Measurements from ENCODE around the gene RBCK1. TPM values are rescaled to one million over a fixed set of nuclear protein-coding genes. Genes with fewer than 3 reads are reported as not detected.

RBCK1 gene
- total and polyA plus RNA-seq, 10 of the 15 experiments (the other 5 are each of a cell fraction or from before 2014, with no cell fraction given): 14.1 to 99.7 (median 76.0) TPM

DNA sequence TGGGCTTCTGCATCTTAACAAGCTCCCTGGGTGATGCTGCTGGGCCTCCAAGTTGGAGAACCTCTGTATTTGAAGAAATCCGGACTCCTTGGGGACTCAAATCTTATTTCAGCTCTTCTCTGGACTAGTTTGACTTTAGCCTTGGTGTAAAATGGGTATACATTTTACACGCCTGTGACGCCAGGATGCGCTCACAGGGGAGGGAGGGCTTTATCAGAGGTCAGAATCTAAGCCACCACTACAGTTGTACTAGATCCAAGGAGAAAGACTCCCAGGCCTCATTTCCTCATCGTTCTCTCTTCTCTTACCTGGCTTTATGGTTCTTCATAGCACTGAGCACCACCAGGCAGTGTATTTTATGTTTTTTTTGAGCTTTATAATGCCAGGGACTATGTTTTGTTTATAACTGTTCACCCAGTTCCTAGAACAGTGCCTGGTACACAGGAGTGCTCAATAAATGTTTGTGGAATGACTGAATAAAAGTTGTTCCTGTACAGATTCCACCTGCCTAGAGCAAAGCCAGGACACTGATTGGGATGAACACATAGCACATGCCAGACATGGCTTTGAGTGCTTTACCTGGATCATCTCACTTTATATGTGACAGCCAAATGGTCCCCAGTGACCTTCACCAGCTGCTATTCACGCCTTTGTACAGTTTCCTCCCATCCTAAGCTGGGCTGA lies 5.1 kb upstream of the RBCK1 start:
- Histone ChIP-seq H3K9me3 (replicated peaks; ENCODE audit: control insufficient read depth, insufficient read depth, low read length) (no peaks in the 10 kb centered on the region; the same call in 1 of the 3 replicates), H3K36me3 (ENCODE audit: control insufficient read depth in 2 of 2, insufficient read depth in 2 of 2, low read length in 1 of 2) (0 out of 4 replicates have a peak, but pooled peaks cover 0 to under 1% of the 10 kb centered on the region in 2 experiments), H3K4me1 (ENCODE audit: control insufficient read depth, insufficient read depth, low read length) (peaks cover 3% of the 10 kb centered on the region; the same call in 1 of the 2 replicates), H3K4me2 (ENCODE audit: control insufficient read depth, insufficient read depth) (no peak overlapping the region), H2AFZ (ENCODE audit: control insufficient read depth, low read depth, low read length) (no peak overlapping the region; the same call in 1 of the 2 replicates), H3K27me3 (replicated peaks in 1 of 2; ENCODE audit: control insufficient read depth in 2 of 2, insufficient read depth in 2 of 2, low read length in 1 of 2) (no peaks in the 10 kb centered on the region), H3K9ac (ENCODE audit: control insufficient read depth, insufficient read depth, low read length) (no peak overlapping the region), H3K79me2 (ENCODE audit: control insufficient read depth, insufficient read depth, low read length) (peaks cover under 1% of the 10 kb centered on the region; the same call in 1 of the 2 replicates), H4K20me1 (ENCODE audit: control insufficient read depth, insufficient read depth) (no peaks in the 10 kb centered on the region), H3K4me3 (no peak overlapping the region), H3K27ac (ENCODE audit: control insufficient read depth, insufficient read depth) (no peak overlapping the region)
- no peak for DNase-seq (ENCODE audit: low read depth, low spot score)
- POLR2A ChIA-PET: no interaction called here
- 71% methylated on average over 6 of the region's 6 CpGs for WGBS (ENCODE audit: insufficient coverage, insufficient replicate concordance, low lambda C conversion rate, missing lambda C conversion rate)
- RAD21 ChIA-PET (ENCODE audit: unreplicated experiment): no interaction called here
- intact Hi-C loops (cut with micrococcal nuclease; ENCODE audit: unreplicated experiment) (no loop called here), in situ Hi-C loops (cut with MboI) (no loop called here)
- no TSS peak for BruUV-seq (replicated peaks)
- SMC1A ChIA-PET (ENCODE audit: uncharacterized antibody, unreplicated experiment): interaction anchor here (0.7 kb wide), 1 partner anchor 103 kb away, joined by 3 read pairs; no protein-coding TSS in a partner anchor
- ATAC-seq: no peak
- CTCF ChIA-PET: no interaction called here
- FAIRE-seq: no peak
- no peak for TF ChIP-seq KDM1A (IDR thresholded peaks at IDR 0.05; ENCODE audit: borderline replicate concordance)
- TF ChIP-seq NFXL1 (IDR thresholded peaks at IDR 0.05; ENCODE audit: borderline replicate concordance): no peak
- TF ChIP-seq SUZ12 (IDR thresholded peaks at IDR 0.05; ENCODE audit: unreplicated experiment): no peak
- TF ChIP-seq ZNF622 (IDR thresholded peaks at IDR 0.05): no peak
- TF ChIP-seq CEBPB (IDR thresholded peaks at IDR 0.05; ENCODE audit: borderline replicate concordance in 1 of 2, low read depth in 2 of 2, low read length in 2 of 2): no peak
- TF ChIP-seq STAT3 (IDR thresholded peaks at IDR 0.05; ENCODE audit: low read depth, low read length): no peak
- TF ChIP-seq, protein P1, sequence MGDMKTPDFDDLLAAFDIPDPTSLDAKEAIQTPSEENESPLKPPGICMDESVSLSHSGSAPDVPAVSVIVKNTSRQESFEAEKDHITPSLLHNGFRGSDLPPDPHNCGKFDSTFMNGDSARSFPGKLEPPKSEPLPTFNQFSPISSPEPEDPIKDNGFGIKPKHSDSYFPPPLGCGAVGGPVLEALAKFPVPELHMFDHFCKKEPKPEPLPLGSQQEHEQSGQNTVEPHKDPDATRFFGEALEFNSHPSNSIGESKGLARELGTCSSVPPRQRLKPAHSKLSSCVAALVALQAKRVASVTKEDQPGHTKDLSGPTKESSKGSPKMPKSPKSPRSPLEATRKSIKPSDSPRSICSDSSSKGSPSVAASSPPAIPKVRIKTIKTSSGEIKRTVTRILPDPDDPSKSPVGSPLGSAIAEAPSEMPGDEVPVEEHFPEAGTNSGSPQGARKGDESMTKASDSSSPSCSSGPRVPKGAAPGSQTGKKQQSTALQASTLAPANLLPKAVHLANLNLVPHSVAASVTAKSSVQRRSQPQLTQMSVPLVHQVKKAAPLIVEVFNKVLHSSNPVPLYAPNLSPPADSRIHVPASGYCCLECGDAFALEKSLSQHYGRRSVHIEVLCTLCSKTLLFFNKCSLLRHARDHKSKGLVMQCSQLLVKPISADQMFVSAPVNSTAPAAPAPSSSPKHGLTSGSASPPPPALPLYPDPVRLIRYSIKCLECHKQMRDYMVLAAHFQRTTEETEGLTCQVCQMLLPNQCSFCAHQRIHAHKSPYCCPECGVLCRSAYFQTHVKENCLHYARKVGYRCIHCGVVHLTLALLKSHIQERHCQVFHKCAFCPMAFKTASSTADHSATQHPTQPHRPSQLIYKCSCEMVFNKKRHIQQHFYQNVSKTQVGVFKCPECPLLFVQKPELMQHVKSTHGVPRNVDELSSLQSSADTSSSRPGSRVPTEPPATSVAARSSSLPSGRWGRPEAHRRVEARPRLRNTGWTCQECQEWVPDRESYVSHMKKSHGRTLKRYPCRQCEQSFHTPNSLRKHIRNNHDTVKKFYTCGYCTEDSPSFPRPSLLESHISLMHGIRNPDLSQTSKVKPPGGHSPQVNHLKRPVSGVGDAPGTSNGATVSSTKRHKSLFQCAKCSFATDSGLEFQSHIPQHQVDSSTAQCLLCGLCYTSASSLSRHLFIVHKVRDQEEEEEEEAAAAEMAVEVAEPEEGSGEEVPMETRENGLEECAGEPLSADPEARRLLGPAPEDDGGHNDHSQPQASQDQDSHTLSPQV (IDR thresholded peaks at IDR 0.05): no peak
- no peak for TF ChIP-seq ZBED1 (IDR thresholded peaks at IDR 0.05; ENCODE audit: borderline replicate concordance)
- TF ChIP-seq ZNF217 (IDR thresholded peaks at IDR 0.05): no peak
- no peak for TF ChIP-seq SREBF1 (IDR thresholded peaks at IDR 0.05; ENCODE audit: low read length)
- TF ChIP-seq GATAD2B (conservative IDR thresholded peaks at IDR 0.05; ENCODE audit: low read depth): no peak
- TF ChIP-seq, protein P2, sequence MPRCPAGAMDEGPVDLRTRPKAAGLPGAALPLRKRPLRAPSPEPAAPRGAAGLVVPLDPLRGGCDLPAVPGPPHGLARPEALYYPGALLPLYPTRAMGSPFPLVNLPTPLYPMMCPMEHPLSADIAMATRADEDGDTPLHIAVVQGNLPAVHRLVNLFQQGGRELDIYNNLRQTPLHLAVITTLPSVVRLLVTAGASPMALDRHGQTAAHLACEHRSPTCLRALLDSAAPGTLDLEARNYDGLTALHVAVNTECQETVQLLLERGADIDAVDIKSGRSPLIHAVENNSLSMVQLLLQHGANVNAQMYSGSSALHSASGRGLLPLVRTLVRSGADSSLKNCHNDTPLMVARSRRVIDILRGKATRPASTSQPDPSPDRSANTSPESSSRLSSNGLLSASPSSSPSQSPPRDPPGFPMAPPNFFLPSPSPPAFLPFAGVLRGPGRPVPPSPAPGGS (IDR thresholded peaks at IDR 0.05; ENCODE audit: borderline replicate concordance, insufficient read depth, low read depth, low read length, poor library complexity, severe bottlenecking): no peak
- TF ChIP-seq, protein P3, sequence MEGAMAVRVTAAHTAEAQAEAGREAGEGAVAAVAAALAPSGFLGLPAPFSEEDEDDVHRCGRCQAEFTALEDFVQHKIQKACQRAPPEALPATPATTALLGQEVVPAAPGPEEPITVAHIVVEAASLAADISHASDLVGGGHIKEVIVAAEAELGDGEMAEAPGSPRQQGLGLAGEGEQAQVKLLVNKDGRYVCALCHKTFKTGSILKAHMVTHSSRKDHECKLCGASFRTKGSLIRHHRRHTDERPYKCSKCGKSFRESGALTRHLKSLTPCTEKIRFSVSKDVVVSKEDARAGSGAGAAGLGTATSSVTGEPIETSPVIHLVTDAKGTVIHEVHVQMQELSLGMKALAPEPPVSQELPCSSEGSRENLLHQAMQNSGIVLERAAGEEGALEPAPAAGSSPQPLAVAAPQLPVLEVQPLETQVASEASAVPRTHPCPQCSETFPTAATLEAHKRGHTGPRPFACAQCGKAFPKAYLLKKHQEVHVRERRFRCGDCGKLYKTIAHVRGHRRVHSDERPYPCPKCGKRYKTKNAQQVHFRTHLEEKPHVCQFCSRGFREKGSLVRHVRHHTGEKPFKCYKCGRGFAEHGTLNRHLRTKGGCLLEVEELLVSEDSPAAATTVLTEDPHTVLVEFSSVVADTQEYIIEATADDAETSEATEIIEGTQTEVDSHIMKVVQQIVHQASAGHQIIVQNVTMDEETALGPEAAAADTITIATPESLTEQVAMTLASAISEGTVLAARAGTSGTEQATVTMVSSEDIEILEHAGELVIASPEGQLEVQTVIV (IDR thresholded peaks at IDR 0.05; ENCODE audit: borderline replicate concordance, partially characterized antibody): no peak

All from GM12878 (cell line).